HTR-8/SVneo (cell line): Measurements from ENCODE around the gene CERT1.

Source experiments
- DNase-seq: peaks from one replicate; pipeline ENCODE4 v3.0.0; 2011; ENCODE audit warnings: low spot score, mixed read lengths; ENCODE audit not compliant: insufficient read length
- FAIRE-seq: peaks from 2 replicates; lab custom pipeline; 2011; peaks lifted over from hg19 to GRCh38; lab: Jason Lieb, UNC

Gene CERT1

DNA sequence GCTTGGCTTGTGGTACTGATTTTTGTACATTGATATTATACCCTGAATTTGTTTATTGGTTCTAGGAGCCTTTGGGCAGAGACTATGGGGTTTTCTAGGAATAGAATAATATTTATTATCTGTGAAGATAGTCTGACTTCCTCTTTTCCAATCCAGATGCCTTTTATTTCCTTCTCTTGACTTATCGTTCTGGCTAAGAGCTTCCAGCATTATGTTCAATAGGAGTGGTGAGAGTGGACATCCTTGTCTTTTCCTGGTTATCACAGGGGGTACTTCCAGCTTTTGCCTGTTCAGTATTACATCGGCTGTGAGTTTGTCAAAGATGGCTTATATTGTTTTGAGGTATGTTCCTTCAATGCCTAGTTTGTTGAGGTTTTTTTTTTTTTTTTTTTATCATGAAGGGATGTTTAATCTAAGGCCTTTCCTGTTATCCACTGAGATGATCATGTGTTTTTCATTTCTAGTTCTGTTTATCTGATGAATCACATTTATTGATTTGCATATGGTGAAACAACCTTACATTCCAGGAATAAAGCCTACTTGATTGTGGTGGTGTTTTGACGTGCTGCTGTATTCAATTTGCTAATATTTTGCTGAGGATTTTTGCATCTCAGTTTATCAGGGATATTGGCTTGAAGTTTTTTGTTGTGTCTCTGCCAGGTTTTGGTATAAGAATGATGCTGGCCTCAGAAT, 77.5 kb downstream of the CERT1 start:
- no peak for DNase-seq
- no peak for FAIRE-seq

DNA sequence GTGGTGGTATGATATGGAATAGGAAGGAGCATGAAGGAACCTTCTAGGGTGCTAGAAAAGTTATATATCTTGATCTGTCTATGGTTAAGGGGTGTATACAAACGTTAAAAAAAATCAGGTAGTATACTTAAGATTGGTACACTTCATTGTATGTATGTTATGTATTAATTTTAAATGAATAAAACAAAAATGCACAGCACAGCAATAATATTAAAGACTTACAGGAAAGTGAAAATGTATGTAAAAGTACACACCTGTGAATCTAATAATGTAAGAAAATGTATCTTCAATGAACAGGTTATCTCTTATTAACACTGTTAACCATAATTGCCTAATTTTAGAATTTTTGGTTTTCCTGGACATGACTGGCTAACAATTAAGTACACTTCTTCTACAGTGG, 97.2 kb downstream of the CERT1 start:
- DNase-seq (no peak), FAIRE-seq (no peak)

DNA sequence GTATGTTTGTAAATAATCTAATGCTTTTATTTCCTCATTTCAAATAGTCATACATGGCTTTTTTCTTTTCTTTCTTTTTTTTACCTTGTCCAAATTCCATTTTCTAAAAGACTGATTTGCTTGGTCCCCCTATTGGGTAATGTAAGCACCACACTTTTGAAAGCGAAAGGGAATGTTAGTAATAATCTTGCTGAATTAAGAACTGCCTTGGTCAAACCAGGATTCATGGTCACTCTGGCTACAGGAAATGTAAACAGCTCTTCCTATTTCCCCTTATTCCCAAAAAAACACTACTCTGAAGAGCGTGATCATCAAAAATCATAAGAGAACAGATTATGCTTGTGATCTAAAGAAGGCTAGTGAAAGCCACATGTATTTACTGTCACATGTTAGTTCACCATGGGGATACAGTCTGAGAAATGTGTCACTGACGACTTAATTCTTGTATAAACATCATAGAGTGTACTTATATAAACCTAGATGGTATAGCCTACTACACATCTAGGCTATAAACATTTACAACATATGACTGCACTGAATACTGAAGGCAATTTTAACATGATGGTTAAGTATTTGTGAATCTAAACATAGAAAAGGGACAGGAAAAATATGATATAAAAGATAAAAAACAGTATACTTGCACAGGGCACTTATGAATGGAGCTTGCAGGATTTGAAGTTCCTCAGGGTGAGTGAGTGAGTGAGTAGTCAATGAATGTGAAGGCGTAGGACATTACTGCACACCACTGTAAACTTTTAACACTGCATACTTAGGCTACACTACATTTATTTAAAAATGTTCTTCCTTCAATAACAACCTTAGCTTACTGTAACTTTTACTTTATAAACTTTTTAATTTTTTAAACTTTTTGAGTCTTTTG, 99.1 kb downstream of the CERT1 start:
- no peak for DNase-seq
- no peak for FAIRE-seq

DNA sequence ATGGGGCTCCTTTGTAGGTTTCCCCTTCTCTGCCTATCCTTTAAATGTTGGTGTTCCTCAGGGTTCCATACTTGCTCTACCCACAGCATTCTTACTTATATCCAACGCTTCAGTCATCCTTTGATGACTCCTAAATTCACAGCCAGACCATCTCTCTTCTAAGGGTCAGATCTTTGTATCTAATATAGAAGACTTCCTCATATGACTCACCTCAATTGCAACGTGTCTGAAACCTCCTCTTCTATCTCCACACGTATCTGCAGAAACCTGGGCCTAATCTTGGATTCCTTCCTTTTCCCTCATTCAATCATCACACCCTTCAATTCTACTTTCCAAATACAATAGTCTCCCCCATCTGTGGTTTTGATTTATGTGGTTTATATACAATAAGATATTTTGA, 106.1 kb downstream of the CERT1 start:
- FAIRE-seq (no peak), DNase-seq (no peak)

DNA sequence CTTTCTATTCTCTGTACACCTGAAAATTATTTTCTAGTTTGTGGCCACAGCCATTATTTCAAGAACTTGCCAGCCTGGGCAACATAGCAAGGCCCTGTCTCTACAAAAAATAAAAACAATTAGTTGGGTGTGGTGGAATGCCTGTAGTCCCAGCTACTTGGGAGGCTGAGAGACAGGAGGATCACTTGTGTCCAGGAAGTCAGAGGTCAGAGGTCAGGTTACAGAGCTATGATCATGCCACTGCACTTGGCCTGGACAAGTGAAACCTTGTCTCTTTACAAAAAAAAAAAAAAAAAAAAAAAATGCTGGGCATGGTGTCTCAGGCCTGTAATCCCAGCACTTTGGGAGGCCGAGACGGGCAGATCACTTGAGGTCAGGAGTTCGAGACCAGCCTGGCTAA, 116.2 kb downstream of the CERT1 start:
- DNase-seq (no peak), FAIRE-seq (no peak)

DNA sequence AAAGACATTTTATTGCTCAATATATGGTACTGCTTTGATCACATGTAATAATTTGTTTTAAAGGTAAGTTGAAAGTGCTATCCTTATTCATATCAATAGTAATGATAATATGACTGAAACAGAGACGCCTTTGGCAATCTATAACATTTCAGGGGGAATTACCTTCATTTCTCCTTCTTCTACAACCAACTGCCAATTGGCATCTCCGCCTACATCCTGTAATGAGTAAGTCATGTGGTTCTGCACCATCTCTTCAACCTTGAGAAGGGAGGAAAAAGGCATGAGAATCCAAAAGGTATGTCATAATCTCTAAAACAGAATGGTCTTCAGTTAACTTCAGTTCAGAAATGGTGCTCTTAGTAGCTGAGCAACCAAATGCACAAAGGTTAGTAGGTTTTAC, 122.0 kb downstream of the CERT1 start:
- FAIRE-seq, result no peak
- DNase-seq, result no peak

DNA sequence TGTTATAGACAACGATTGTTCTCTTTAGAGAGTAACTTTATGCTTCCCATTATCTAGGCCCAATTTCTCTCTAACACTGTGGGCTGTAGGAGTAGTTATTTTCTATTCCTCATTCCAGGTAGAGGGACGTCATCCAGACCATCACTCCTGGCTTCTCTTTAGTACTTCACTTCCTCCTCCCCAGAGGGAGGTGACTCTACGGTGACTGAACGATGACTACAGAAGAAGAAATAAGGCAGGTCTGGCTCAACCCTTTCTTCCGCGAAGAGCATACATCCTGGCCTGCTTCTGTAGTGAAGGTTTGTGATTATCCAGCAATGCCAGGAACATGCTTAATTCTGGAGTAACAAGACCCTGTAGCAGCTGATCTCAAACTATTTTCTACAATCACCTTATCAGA, 123.6 kb downstream of the CERT1 start:
- FAIRE-seq (no peak), DNase-seq (no peak)

DNA sequence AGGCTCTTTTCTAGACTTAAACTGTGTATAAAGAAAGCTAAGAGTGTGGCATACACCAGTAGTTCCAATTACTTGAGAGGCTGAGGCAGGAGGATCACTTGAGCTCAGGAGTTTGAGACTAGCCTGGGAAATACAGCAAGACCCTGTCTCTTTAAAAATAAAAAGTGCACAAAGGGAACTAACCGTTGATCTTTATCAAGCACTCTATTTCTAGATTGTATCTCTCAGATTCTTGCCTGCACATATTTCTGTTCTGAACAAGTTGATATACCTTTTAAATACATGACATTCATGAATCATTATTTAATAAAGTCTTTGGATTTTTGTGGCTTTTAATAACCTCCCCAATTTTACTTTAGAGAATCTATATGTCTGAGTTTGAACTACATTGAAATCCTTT, 127.2 kb downstream of the CERT1 start:
- DNase-seq (no peak), FAIRE-seq (no peak)

DNA sequence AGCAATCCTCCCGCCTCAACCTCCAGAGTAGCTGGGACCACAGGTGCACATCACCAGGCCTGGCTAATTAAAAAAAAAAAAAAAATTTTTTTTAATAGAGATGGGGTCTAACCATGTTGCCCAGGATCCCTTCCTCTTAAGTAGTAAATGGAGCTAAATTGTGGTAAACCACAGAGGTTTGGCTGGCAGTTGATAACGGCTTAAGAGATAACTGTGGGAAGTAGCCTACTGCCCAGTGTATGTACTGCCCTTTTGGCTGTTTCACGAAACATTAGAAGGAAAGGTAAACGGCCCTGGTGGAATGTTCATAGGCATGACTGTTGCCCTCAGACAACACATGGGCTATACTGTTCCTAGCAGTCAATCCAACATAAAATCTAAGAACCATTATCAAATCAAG, 130.0 kb downstream of the CERT1 start:
- FAIRE-seq, result no peak
- no peak for DNase-seq

DNA sequence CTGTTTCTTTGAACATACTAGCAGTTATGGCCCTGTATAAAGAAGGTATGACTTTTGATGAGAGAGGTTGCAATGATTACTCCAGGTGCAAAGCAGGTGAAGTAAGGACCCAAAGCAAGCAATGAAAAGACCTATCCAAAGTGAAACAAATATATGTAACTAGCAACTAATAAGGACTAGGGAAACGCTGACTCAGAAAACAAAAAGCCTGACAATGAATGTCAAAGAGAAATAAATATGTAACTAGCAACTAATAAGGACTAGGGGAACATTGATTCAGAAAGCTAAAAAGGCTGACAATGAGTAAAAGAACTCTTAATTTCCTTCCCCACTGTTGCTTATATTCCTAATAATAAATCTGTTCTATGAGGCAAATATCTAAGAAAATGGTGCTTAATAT, 131.3 kb downstream of the CERT1 start:
- FAIRE-seq (no peak), DNase-seq (no peak)

DNA sequence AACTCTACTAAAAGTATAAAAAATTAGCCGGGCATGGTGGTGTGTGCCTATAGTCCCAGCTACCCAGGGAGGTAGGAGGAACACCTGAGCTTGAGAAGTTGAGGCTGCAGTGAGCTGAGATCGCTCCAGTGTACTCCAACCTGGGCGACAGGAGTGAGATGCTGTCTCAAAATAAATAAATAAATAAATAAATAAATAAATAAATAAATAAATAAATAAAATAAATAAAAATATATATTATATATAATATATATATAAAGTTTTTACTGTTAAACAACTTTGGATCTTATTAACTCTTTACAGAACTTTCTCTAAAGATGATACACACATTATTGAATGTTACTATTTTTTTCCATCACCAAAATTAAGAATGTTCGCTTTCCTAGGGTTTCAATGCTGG, 136.0 kb downstream of the CERT1 start:
- FAIRE-seq (no peak), DNase-seq (no peak)

DNA sequence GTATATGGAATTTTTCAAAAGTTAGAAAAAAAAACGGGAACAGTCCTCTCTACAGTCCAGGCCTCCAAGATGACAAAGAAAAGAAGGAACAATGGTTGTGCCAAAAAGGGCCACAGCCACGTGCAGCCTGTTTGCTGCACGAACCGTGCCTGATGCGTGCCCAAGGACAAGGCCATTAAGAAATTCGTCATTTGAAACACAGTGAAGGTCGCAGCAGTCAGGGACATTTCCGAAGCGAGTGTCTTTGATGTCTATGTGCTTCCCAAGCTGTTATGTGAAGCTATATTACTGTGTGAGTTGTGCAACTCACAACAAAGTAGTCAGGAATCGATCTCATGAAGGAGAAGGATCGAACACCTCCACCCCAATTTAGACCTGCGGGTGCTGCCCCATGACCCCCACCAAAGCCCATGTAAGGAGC, 137.0 kb downstream of the CERT1 start:
- no peak for DNase-seq
- FAIRE-seq, result no peak

DNA sequence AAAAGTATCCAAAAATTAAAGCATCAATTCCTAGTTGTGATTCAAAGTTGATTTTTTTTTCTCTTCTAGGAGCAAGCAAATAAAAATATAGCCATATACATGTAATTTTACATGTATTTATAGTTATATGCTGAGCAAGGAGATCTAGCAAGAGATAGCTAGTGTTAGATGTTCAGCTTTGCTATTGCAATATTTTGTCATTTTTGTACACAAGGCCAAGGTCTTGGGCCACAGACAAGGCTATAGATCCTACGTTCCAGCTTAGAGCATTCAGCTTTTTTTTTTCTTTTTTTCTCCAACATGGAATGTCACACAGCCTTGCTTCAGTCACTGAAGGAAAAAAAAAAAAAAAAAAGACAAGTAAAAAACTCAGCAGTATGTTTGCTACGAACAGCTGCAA, 137.6 kb downstream of the CERT1 start:
- DNase-seq (no peak), FAIRE-seq (no peak)

DNA sequence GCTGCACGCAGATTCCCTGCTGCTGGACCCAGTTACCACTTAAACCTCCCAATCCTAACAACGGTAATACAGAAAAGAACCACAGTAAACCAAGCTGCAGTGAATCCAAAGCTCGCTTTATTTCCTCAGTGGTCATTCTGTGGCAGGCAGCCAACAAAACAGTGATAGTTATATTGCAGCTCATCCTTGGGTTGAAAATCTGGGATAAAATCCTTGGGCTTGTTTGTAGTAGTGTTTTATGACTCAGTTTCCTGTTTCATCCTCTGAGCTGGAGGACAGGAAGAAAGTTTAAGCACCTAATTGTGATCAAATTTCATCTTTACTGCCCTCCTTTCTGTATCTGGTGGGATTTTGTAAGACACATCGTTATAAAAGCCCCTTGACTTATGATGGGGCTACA, 143.0 kb downstream of the CERT1 start:
- FAIRE-seq (no peak), DNase-seq (peak; percentile 13)

DNA sequence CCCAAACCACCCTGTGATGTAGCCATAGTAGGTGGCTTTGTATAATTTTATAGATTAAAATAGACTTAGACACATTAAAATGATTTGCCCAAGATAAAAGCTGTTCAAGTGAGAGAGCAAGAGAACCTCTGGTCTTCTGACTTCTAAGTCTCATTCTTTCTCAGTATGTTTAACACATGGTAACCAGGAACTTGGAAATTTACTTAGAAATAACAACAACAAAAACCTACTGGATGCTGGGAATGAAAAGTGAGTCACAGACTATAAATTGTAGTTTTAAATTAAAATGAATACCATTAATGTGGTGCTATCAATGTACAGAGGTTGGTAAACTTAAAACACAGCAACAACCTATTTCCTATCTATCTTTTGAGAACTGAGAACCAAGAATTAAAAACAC, 144.0 kb downstream of the CERT1 start:
- DNase-seq (no peak), FAIRE-seq (no peak)

DNA sequence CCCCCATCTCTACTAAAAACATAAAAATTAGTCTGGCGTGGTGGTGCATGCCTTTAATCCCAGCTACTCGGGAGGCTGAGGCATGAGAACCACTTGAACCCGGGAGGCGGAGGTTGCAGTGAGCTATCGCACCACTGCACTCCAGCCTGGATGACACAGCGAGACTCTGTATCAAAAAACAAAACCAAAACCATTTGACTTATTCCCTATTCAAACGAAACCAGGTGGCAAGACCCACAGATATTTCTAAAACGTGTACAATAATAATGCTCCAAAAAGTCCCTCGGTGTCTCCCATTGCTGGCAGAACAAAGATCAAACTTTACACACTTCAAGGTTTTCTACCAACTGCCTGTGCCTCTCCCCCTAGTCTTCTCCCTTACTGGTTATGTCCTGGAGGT, 144.6 kb downstream of the CERT1 start:
- no peak for DNase-seq
- FAIRE-seq, result no peak

DNA sequence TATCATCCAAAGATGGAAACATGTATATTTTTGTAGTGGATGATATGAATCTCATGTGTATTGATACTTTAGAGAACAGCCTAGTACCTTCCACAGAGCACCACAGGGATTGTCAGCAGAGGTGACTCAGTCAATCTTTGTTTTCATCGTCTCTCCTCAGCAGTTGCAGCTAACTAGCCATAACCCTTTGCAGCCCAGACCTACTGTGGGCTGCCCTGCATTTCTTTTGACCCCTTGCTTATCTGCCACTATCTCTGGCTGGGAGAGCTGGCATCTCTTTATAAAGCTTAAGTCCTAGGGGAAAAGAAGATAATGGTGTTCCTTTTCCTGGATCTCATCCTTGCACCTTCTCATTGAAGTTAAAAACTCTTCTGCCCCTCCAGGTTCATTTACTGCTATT, 145.7 kb downstream of the CERT1 start:
- no peak for FAIRE-seq

DNA sequence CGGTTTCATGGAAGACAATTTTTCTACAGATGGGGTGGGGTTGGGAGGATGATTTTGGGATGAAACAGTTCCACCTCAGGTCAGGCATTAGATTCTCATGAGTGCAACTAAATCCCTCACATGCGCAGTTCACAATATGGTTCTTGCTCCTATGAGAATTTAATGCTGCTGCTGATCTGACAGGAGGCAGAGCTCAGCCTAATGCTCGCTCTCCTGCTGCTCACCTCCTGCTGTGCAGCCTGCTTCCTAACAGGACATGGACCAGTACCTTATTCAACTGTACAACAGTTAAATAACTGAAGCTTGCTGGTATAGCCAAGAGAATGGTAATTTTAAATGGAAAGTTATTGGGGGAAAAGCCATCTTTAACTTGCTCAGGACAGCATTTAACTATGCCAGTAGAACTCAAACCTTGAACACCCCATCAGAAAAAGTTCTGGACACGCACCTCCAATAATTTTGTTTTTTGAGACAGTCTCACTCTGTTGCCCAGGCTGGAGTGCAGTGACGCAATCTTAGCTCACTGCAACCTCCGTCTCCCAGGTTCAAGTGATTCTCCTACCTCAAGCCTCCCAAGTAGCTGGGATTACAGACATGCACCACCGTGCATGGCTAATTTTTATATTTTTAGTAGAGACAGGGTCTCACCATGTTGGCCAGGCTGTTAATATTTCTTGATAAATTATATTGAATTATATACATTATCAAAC, 146.7 kb downstream of the CERT1 start:
- FAIRE-seq (no peak), DNase-seq (no peak)

More for the DNA sequence above, 145.7 kb downstream of the CERT1 start:
- no peak for DNase-seq

DNA sequence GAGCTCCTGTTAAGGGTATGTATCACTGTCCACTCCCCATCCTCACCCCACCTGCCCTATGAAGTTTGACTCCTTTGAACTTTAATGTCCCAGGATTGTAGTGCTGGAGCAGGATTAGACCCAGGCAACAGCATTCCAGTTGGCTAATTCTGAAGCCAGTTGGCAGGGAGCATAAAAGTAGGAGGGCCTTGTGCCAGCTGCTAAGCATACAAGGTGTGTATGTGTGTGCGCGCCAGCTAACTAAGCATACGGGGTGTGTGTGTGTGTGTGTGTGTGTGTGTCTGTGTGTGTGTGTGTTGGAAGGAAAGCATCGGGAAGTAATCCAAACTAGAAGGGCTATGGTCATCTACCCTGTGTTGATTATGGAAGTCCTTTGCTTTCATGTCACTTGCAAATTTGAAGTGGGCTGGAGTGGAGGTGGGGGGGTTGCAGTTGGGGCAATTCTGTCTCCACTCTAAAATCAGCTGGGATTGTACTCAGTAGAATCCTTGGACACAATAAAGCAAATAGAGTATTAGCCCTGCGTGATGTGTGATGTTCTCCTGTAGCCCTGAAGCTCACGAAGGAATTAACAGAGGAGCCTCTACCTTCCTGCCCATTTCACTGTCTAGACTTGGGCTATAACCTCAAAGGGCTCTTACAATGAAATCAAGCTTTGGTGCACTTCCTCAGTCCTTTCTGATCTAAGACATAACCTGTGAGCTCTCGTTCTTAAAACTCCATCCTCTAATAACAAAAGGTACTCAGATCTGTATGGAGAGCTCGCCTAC, 147.5 kb downstream of the CERT1 start:
- FAIRE-seq (no peak), DNase-seq (no peak)

DNA sequence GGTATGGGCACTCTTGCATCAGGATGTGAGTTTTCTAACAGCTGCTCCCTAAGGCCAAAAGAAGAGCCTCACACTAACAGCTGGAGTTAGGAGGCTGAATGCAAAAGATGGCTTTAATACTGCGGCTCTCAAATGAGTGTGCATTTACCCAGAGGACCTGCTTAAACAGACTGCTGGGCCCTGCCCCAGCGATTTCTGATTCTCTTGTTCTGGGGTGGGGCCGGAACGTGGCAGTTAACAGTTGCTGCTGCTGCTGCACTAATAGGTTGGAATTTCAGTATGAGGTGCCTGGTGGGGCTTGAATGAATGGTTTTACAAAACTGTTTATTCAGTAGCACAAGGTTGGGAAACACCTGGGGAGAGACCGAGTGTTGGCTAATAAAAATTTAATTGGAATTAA, 148.3 kb downstream of the CERT1 start:
- FAIRE-seq (no peak), DNase-seq (no peak)
